ENCODE results near the gene ZNF414.

The ZNF414 gene

DNA sequence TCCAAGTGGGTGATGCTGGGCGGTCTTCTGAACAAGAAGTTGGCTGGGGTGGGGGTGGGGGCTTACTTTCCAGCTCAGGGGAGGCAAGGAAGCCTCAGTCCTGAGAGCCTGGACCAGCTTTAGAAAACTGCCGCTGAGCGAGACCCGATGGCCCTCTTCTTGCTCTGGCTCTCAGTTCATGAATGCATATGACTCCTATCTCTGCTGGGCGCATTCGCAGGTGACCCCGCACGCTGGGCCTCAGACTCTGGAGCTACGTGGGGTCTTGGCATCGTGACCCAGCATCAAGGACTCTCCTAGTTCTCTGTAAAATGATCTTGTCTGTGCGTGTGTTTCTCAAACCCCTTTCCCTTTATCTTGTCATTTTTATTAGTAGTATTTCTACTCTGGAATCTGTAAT is 31.3 kb downstream of the ZNF414 start:
- H3K4me3 ChIP-seq (ENCODE audit: control insufficient read depth, low read depth, low read length): no peak overlapping the region
- TF ChIP-seq, protein P1, sequence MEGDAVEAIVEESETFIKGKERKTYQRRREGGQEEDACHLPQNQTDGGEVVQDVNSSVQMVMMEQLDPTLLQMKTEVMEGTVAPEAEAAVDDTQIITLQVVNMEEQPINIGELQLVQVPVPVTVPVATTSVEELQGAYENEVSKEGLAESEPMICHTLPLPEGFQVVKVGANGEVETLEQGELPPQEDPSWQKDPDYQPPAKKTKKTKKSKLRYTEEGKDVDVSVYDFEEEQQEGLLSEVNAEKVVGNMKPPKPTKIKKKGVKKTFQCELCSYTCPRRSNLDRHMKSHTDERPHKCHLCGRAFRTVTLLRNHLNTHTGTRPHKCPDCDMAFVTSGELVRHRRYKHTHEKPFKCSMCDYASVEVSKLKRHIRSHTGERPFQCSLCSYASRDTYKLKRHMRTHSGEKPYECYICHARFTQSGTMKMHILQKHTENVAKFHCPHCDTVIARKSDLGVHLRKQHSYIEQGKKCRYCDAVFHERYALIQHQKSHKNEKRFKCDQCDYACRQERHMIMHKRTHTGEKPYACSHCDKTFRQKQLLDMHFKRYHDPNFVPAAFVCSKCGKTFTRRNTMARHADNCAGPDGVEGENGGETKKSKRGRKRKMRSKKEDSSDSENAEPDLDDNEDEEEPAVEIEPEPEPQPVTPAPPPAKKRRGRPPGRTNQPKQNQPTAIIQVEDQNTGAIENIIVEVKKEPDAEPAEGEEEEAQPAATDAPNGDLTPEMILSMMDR (IDR thresholded peaks at IDR 0.05; ENCODE audit: control insufficient read depth, insufficient read depth, low read depth, low read length, missing control alignments): no peak
- no peak for DNase-seq (ENCODE audit: low read depth)

DNA sequence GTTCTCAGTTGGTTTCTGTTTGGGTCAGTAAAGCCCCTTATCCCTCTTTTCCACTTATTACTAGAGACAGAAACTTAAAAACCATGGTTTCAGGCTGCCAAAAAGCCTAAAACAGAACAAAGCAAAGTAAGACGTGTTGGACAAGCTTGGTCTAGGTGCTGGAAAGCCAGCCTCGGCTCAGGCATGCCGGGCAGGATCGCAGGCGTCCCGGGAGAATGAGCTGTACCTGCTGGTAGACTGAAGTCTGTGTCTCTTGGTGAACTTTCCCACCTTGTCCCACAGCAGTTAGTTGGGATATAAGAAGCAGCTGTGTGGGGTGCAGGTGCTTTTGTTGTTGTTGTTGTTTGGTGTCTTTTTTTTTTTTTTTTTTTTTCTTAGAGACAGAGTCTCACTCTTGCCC is 32.4 kb downstream of the ZNF414 start:
- no peak for DNase-seq (ENCODE audit: low read depth)
- H3K4me3 ChIP-seq (ENCODE audit: control insufficient read depth, low read depth, low read length): no peak overlapping the region
- TF ChIP-seq, protein P1 (IDR thresholded peaks at IDR 0.05; ENCODE audit: control insufficient read depth, insufficient read depth, low read depth, low read length, missing control alignments): no peak

DNA sequence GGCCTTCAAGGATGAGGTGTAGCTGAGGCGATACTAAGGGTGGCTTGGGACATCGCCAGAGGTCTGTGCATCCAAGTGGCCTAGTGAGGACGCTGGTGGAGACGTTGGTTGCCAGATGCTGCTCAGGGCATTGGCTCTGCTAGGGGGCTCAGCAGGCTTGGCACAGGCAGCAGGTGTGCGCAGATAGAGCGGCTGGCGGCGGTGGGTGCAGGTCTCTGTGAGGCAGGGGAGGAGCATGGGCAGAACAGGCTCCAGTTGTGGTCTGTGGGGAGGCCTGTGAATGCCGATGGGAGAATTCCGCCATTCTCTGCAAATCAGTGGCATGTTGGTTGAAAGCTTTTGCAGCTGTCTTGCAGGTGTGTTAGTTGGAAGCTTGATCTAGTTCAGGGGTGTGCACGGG is 32.8 kb downstream of the ZNF414 start:
- DNase-seq (ENCODE audit: low read depth): no peak
- H3K4me3 ChIP-seq (ENCODE audit: control insufficient read depth, low read depth, low read length): no peak overlapping the region
- TF ChIP-seq, protein P1 (IDR thresholded peaks at IDR 0.05; ENCODE audit: control insufficient read depth, insufficient read depth, low read depth, low read length, missing control alignments): no peak

DNA sequence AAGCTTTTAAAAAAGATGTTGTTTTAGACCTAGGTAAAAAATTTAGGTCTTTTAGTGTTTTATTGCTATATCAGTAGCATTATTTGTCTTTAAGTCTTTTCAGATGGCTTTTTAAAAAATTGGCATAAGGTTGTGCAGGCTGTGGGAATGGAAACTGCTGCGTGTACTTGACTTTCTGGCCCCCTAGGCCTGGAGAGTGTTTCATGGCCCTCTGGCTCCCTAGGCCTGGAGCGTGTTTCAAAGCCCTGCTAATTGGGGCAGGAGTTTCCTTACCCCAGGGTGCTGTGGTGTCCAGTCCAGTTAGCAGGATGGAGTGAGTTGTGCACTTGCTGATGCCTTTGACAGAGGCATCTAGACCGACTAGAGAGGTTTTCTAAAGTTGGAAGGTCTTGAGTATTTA is 35.4 kb downstream of the ZNF414 start:
- DNase-seq (ENCODE audit: low read depth): no peak
- TF ChIP-seq, protein P1 (IDR thresholded peaks at IDR 0.05; ENCODE audit: control insufficient read depth, insufficient read depth, low read depth, low read length, missing control alignments): no peak
- no peak overlapping the region for H3K4me3 ChIP-seq (ENCODE audit: control insufficient read depth, low read depth, low read length)

DNA sequence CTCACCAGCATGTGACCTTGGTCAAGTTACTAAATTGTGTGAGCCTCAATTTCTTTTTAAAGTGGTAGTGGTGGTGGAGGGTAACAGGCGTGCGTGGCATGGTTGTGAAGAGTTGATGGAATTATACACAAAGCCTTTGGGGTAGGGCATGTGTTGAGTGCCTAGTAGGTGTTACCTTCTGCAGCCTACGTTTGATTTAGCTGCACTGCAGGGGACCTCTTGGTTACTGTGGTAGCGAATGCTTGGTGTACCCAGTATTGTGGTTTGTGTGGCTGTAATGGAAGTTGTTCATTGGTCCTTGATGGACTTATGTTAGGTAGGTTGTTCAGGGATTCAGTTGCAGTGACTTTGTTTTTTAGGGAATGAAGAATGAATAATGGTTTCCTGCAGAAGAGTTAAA is 36.1 kb downstream of the ZNF414 start:
- TF ChIP-seq, protein P1 (IDR thresholded peaks at IDR 0.05; ENCODE audit: control insufficient read depth, insufficient read depth, low read depth, low read length, missing control alignments): no peak
- no peak for DNase-seq (ENCODE audit: low read depth)
- H3K4me3 ChIP-seq (ENCODE audit: control insufficient read depth, low read depth, low read length): no peak overlapping the region

DNA sequence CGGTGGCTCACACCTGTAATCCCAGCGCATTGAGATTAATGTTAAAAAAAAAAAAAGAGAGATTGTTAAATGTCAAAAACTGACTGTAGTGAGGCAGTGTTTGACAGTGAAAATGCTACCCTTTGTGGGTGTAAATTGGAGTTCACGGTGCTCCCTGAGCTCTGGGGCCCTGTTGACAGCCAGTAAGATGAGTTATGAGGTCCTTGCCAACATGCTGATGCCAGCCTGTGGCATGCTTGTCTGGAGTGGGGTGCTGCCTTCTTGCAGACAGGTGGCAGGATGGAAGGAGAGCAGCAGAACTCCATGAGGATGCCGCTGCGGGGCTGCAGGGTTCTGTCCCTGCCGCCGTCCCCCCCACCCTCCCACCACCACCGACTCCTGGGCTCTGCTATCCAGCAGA is 37.4 kb downstream of the ZNF414 start:
- TF ChIP-seq, protein P1 (IDR thresholded peaks at IDR 0.05; ENCODE audit: control insufficient read depth, insufficient read depth, low read depth, low read length, missing control alignments): no peak
- DNase-seq (ENCODE audit: low read depth): no peak
- no peak overlapping the region for H3K4me3 ChIP-seq (ENCODE audit: control insufficient read depth, low read depth, low read length)

DNA sequence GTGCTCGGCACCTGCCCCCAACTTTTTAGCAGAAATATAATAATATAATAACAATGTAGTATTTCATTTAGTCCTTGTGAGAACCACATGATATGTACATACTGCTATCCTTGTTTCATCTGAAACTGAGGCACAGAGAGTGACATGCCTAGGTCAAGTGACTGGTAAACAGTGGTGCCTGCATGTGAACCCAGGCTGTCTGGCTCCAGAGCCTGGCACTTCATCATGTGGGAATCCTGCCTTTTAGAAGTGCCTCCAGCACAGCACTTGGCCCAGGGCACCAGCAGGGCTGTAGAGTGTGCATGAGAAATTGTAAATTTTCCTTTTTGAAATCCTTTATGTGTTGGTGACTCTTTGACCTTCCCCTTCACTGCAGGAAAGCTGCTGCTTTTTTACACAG is 39.0 kb downstream of the ZNF414 start:
- TF ChIP-seq, protein P1 (IDR thresholded peaks at IDR 0.05; ENCODE audit: control insufficient read depth, insufficient read depth, low read depth, low read length, missing control alignments): no peak

More for the DNA sequence above, 39.0 kb downstream of the ZNF414 start:
- H3K4me3 ChIP-seq (ENCODE audit: control insufficient read depth, low read depth, low read length): no peak overlapping the region
- DNase-seq (ENCODE audit: low read depth): no peak

Measured in AG09309 (cell line).